GM19372 (cell line): Measurements from ENCODE around the gene GRIK1.

Experiments
- ATAC-seq: cut with Tn5 transposase; IDR thresholded peaks from one replicate; pipeline ENCODE4 v1.9.1; 2021; ENCODE audit warnings: mild to moderate bottlenecking, low read depth, moderate library complexity; ENCODE audit not compliant: unreplicated experiment

The GRIK1 gene

GRCh38 chr21:29920938-29921337 is 18.9 kb downstream of the GRIK1 start:
- no peak for ATAC-seq

GRCh38 chr21:29914326-29914725 is 25.5 kb downstream of the GRIK1 start:
- ATAC-seq = no peak

DNA sequence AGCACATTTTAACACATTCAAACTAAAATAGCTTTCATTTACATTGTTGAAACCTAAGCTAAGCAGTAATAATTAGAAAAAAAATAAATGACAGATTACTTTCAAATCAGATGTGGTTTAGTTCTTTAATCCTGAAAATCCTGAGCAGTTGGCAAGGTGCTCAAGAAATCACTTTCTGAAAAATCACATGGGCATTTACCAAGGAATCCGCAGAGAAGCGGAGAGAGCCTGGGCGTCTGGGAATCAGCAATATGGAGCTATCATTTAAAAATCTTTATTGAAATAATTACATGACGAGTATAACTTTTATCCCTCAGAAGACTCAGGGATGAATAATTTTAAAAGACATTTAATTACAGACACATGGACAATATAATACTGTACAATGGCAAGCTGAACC is 30.2 kb downstream of the GRIK1 start:
- ATAC-seq = no peak

DNA sequence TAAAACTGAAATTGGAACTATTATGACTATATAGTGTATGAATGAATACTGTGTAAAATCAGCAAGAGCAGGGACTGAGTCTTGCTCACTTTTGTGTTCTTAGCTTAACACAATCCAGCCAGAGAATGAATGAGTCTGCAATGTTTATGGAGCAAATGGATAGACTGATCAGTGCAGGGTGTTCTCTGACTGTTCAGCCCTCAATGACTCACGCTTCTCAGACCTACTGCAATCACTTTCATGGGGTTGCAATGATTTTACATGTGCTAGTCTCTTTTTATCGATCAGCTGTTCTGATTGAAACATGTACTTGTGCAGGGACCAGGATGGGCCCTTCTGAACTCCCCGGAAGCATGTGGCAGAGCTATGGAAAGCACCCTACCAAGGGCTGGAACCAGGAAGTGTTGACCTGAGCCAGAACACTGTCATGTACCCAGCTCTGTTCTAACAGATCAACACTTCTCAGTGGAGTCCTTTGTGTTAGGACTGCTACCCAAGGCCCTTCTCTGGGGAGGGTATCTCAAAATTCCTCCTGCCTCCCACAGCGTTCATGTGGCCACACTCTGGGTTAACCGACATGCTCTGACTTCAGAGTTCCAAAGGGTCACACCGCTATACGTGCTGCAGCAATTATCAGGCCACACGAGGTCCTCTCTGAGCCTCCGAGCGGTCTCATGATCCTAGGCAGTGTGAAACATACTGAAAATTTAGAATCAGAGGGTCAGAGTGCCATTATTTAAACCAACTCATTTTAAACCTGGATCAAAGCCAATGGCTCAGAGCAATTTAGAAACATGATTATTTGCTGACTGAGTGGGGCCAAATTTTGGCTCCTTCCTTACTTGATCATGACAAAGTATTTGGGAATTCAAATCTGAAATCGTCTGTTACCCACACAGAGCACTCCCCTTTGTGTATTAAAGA is 35.2 kb downstream of the GRIK1 start:
- no peak for ATAC-seq

DNA sequence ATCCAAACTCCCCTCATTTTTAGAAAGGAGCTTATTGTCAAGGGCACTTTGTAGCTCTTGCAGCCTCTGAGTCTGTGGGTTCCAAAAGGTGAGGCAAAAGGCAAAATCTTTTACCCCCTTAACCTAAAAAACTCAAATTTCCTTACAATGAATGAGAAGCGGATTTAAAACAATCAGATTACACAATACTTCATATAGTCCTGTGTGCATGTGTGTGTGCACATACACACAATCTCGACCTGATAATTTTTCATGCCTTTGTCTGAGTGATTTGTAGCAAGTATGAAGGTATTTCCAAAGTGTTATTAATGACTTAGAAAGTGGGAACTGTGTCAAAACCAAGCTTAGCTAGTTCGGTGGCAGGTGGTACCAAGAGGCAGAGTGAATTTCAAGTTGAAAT is 42.9 kb downstream of the GRIK1 start:
- no peak for ATAC-seq

DNA sequence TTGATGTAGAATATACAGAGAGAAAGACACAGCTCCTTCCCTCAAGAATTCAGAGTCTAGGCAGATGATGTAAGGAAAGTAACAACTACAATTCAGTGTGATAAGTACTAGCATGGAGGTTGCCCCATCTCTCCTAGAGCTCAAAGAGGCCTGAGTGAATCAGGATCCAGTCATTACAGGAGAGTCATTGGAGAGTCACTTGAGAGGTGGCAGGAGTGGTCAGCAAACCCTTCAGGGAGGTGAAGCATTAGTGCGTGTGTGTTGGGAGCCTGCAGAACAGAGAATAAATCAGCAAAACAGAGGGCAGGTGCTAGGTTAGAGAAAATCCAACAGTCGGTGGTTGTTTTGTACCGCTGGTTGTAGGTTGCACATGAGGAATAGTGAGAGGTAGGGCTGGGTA is 46.1 kb downstream of the GRIK1 start:
- ATAC-seq = no peak

- ATAC-seq = no peak
Measured at GRCh38 chr21:29892379-29892778, 47.4 kb downstream of the GRIK1 start.

GRCh38 chr21:29888437-29888836 is 51.4 kb downstream of the GRIK1 start:
- no peak for ATAC-seq

DNA sequence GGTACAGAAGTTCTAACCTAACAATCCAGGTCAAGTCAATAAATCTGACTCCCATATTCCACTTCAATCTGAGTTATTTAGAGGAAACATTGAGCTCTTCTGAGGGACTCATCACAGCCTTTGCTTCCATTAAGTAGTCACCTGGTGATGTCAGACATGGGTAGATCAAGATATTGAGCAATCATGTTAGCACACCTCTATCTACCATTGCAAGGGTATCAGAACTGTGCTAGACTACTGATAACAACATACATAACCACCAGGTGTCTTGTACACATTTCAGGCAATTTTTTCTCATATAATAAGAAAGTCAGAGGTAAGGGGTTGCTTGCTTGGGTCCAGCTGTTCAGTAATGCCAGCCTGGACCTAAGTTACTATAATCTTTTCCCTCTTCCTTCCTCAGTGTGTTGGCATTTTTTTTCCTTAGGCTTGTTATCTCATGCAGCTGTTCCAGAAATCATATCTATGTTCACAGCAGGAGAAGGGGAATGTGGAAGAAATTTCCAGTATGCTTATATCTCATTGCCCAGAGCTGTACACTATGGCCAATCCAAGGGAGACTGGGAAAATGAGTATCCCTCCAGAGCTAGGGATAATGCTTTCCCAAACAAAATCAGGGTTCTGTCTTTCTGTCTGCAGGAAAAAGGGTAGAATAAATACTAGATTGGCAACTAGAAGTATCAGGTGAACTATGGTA is 52.3 kb downstream of the GRIK1 start:
- ATAC-seq = no peak

GRCh38 chr21:29885491-29885890 is 54.3 kb downstream of the GRIK1 start:
- no peak for ATAC-seq

DNA sequence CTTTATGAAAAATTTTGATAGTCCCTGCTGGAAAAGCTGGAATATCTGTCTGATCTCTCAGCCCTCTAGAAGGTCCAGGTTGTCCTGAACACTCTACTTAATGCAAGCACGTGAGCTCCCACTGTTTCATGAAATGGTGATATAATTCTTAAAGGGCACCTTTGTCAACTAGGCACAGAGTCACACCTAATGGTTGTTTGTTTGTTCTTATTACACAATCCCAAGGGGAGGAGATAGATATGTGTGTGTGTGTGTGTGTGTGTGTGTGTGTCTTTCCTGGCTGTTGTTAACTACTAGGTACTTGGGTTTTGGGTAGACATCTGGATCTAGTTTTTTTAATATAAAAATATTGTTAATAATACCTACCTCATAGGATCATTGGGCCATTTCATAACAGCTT is 63.9 kb downstream of the GRIK1 start:
- ATAC-seq = no peak

DNA sequence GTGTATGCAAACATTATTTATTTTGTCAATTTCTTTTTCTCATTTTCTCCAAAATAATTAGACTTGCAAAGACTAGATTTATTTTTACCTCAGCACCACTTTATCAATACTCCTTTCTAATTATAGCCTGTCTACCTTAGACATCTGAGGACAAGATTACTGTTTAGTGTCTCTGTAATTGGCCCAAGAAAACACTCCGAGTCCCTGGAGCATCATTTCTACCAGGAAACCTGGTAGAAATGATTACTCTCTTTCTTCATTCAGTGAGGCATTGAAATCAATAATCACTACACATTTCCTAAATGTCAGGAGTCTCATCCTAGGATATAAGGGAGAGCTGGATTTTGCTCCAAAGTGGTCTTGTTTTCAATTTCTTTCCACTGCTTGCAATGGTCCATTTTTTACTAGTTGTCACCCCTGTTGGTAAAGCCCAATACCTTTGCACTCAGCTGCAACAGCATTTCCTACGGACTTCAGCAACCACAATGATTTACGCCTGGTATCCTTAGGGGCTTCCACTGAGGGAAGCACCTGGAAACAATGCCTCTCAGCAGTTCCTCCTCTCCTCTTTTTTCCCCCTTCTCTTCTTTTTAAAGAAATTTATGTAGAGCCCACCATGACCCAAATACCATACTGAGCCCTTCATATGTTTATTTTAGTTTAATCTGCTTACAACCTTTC is 64.6 kb downstream of the GRIK1 start:
- ATAC-seq = no peak

- ATAC-seq = no peak
Measured at GRCh38 chr21:29873908-29874307, 65.9 kb downstream of the GRIK1 start.

GRCh38 chr21:29870814-29871213 is 69.0 kb downstream of the GRIK1 start:
- ATAC-seq = no peak

DNA sequence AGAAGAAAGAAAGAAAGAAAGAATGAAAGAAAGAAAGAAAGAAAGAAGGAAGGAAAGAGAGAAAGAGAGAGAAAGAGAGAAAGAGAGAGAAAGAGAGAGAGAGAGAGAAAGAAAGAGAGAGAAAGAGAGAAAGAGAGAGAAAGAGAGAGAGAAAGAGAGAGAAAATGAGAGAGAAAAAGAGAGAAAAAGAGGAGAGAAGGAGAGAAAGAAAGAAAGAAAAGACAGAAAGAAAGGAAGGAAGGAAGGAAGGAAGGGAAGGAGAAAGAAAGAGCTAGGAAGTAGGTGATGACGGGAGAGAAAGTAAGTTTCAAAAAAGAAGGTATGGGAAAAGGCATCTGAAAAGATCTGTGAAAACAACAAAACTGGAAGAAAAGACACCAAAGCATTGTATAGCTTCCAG is 72.0 kb downstream of the GRIK1 start:
- no peak for ATAC-seq

GRCh38 chr21:29860346-29860745 is 79.5 kb downstream of the GRIK1 start:
- no peak for ATAC-seq

DNA sequence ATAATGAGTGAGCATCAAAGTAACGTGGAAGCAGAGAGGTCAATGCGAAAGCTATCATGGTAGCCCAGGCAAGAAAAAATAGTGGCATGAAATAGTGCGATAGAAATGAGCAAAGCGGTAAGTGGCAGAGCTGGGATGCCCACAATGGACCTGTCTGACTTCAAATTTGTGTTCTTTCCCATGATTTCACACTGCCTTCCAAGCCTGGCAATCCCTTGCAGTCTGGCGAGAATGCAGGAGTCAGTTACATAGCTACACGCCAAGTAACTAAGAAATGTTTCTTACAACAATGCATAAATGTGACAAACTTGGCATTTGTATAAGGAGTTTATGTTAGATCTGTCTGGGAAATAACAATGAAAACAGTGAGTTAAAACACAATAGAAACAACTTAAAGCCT is 82.6 kb downstream of the GRIK1 start:
- no peak for ATAC-seq

GRCh38 chr21:29854795-29855194 is 85.0 kb downstream of the GRIK1 start:
- ATAC-seq = no peak

- ATAC-seq = no peak
Measured at GRCh38 chr21:29851611-29852010, 88.2 kb downstream of the GRIK1 start.

- ATAC-seq = peak; percentile 99
Measured at GRCh38 chr21:29849735-29850176, 90.0 kb downstream of the GRIK1 start.

- ATAC-seq = no peak
Measured at GRCh38 chr21:29843804-29844203, 96.0 kb downstream of the GRIK1 start.
